ENCODE measurements around the gene LMOD1. TPM values are rescaled to one million over a fixed set of nuclear protein-coding genes. Genes with fewer than 3 reads are reported as not detected.
A peak's percentile ranks its signal among the peaks of the same experiment; 100 is the strongest.
"Not testable (repeated sequence)": the region's sequence is repeated elsewhere in the genome, so short reads cannot be mapped to it uniquely, and the experiment has no call there.

LMOD1 gene
- total RNA-seq, 2 experiments from 2014 or later = not detected

GRCh38 chr1:201883266-201883665 is 63.1 kb downstream of the LMOD1 start:
- DNase-seq (no peak), ATAC-seq (no peak)

GRCh38 chr1:201882665-201883132 is 63.6 kb downstream of the LMOD1 start:
- Mint-ChIP-seq H3K27ac (no peak overlapping the region), H3K4me1 (peaks cover 6% of the 10 kb centered on the region), H3K27me3 (peaks cover 21% of the 10 kb centered on the region), H3K36me3 (peaks cover 3% of the 10 kb centered on the region), H3K9me3 (ENCODE audit: low read depth) (no peaks in the 10 kb centered on the region), H3K4me3 (no peak overlapping the region)
- CTCF ChIA-PET = interaction anchor here (0.9 to 5.5 kb wide), 5 partner anchors 13 to 253 kb away, joined by 3 to 46 read pairs (median 5); partner anchors contain the start of gene TIMM17A
- DNase-seq (no peak), ATAC-seq (no peak)

More at GRCh38 chr1:201883266-201883665, 63.1 kb downstream of the LMOD1 start:
- no peak overlapping the region for H3K27ac Mint-ChIP-seq
- H3K4me3 Mint-ChIP-seq = no peak overlapping the region
- H3K9me3 Mint-ChIP-seq (ENCODE audit: low read depth) = no peaks in the 10 kb centered on the region
- CTCF ChIA-PET = interaction anchor here (0.9 to 5.5 kb wide), 6 partner anchors 10 to 252 kb away, joined by 3 to 46 read pairs (median 6); partner anchors contain the start of gene TIMM17A
- peaks cover 3% of the 10 kb centered on the region for H3K36me3 Mint-ChIP-seq
- H3K27me3 Mint-ChIP-seq = peaks cover 27% of the 10 kb centered on the region
- peaks cover 6% of the 10 kb centered on the region for H3K4me1 Mint-ChIP-seq

- no peak overlapping the region for H3K4me3 Mint-ChIP-seq
- no peaks in the 10 kb centered on the region for H3K9me3 Mint-ChIP-seq (ENCODE audit: low read depth)
- no peak overlapping the region for H3K27ac Mint-ChIP-seq
- H3K36me3 Mint-ChIP-seq = peaks cover 7% of the 10 kb centered on the region
- peaks cover 6% of the 10 kb centered on the region for H3K4me1 Mint-ChIP-seq
- H3K27me3 Mint-ChIP-seq = peaks cover 11% of the 10 kb centered on the region
- ATAC-seq = no peak
- CTCF ChIA-PET = interaction anchor here (0.6 to 2.2 kb wide), 2 partner anchors 13 to 446 kb away, joined by 3 to 20 read pairs; no protein-coding TSS in a partner anchor
- no peak for DNase-seq
These were observed 64.7 kb downstream of the LMOD1 start for GRCh38 chr1:201881617-201882016.

- CTCF ChIA-PET = interaction anchor here (0.6 to 2.2 kb wide), 4 partner anchors 14 to 446 kb away, joined by 3 to 20 read pairs (median 4); partner anchors contain the start of gene IPO9
- DNase-seq (peak; percentile 14), ATAC-seq (no peak)
- H3K27me3 Mint-ChIP-seq = peaks cover 9% of the 10 kb centered on the region
- no peak overlapping the region for H3K27ac Mint-ChIP-seq
- peaks cover 6% of the 10 kb centered on the region for H3K4me1 Mint-ChIP-seq
- H3K9me3 Mint-ChIP-seq (ENCODE audit: low read depth) = no peaks in the 10 kb centered on the region
- peaks cover 11% of the 10 kb centered on the region for H3K36me3 Mint-ChIP-seq
- no peak overlapping the region for H3K4me3 Mint-ChIP-seq
These were observed 65.3 kb downstream of the LMOD1 start for GRCh38 chr1:201880928-201881571.

GRCh38 chr1:201877877-201878401 is 68.4 kb downstream of the LMOD1 start:
- H3K36me3 Mint-ChIP-seq = peaks cover 25% of the 10 kb centered on the region
- H3K4me1 Mint-ChIP-seq = no peaks in the 10 kb centered on the region
- ATAC-seq (peak; percentile 80), DNase-seq (peak; percentile 44)
- CTCF ChIA-PET = interaction anchor here (0.7 to 2.3 kb wide), 14 partner anchors 9 to 223 kb away, joined by 3 to 22 read pairs (median 4); no protein-coding TSS in a partner anchor
- H3K27ac Mint-ChIP-seq = no peak overlapping the region
- no peaks in the 10 kb centered on the region for H3K27me3 Mint-ChIP-seq
- H3K4me3 Mint-ChIP-seq = no peak overlapping the region
- H3K9me3 Mint-ChIP-seq (ENCODE audit: low read depth) = no peaks in the 10 kb centered on the region

- Mint-ChIP-seq H3K4me1 (no peaks in the 10 kb centered on the region), H3K4me3 (no peak overlapping the region), H3K9me3 (ENCODE audit: low read depth) (no peaks in the 10 kb centered on the region), H3K36me3 (peaks cover 41% of the 10 kb centered on the region), H3K27ac (no peak overlapping the region), H3K27me3 (no peaks in the 10 kb centered on the region)
- CTCF ChIA-PET = interaction anchor here (0.8 to 1.9 kb wide), 2 partner anchors 16 to 97 kb away, joined by 4 to 18 read pairs; no protein-coding TSS in a partner anchor
- peak; percentile 33 for DNase-seq
- no peak for ATAC-seq
These were observed 70.1 kb downstream of the LMOD1 start for GRCh38 chr1:201876148-201876818.

GRCh38 chr1:201874672-201875071 is 71.7 kb downstream of the LMOD1 start:
- ATAC-seq = no peak
- Mint-ChIP-seq H3K4me3 (no peak overlapping the region), H3K27me3 (no peaks in the 10 kb centered on the region), H3K36me3 (peaks cover 53% of the 10 kb centered on the region), H3K4me1 (no peaks in the 10 kb centered on the region), H3K27ac (no peak overlapping the region), H3K9me3 (ENCODE audit: low read depth) (no peaks in the 10 kb centered on the region)
- CTCF ChIA-PET = interaction anchor here (0.5 to 1.8 kb wide), 3 partner anchors 12 to 246 kb away, joined by 3 to 7 read pairs (median 4); no protein-coding TSS in a partner anchor
- DNase-seq = no peak

- ATAC-seq (no peak), DNase-seq (no peak)
- H3K27ac Mint-ChIP-seq = no peak overlapping the region
- no peak overlapping the region for H3K4me3 Mint-ChIP-seq
- H3K4me1 Mint-ChIP-seq = peaks cover 3% of the 10 kb centered on the region
- no peaks in the 10 kb centered on the region for H3K27me3 Mint-ChIP-seq
- peaks cover 59% of the 10 kb centered on the region for H3K36me3 Mint-ChIP-seq
- CTCF ChIA-PET = no interaction called here
- no peaks in the 10 kb centered on the region for H3K9me3 Mint-ChIP-seq (ENCODE audit: low read depth)
These were observed 76.0 kb downstream of the LMOD1 start for GRCh38 chr1:201870397-201870796.

GRCh38 chr1:201861448-201861847 is 84.9 kb downstream of the LMOD1 start:
- no peak for ATAC-seq

GRCh38 chr1:201859424-201859823 is 86.9 kb downstream of the LMOD1 start:
- Mint-ChIP-seq H3K27me3 (no peaks in the 10 kb centered on the region), H3K9me3 (ENCODE audit: low read depth) (no peaks in the 10 kb centered on the region), H3K27ac (no peak overlapping the region), H3K4me3 (no peak overlapping the region), H3K36me3 (peaks cover 59% of the 10 kb centered on the region), H3K4me1 (no peaks in the 10 kb centered on the region)
- CTCF ChIA-PET = interaction anchor here (1.3 kb wide), 1 partner anchor 18 kb away, joined by 4 read pairs; no protein-coding TSS in a partner anchor
- DNase-seq (no peak), ATAC-seq (no peak)

More at GRCh38 chr1:201861448-201861847, 84.9 kb downstream of the LMOD1 start:
- no peaks in the 10 kb centered on the region for H3K9me3 Mint-ChIP-seq (ENCODE audit: low read depth)
- CTCF ChIA-PET = interaction anchor here (1.2 to 1.5 kb wide), 2 partner anchors 10 to 34 kb away, joined by 4 read pairs; no protein-coding TSS in a partner anchor
- no peak for DNase-seq
- peaks cover 3% of the 10 kb centered on the region for H3K4me1 Mint-ChIP-seq
- peaks cover 47% of the 10 kb centered on the region for H3K36me3 Mint-ChIP-seq
- no peak overlapping the region for H3K27ac Mint-ChIP-seq
- no peaks in the 10 kb centered on the region for H3K27me3 Mint-ChIP-seq
- H3K4me3 Mint-ChIP-seq = no peak overlapping the region

GRCh38 chr1:201856722-201857121 is 89.6 kb downstream of the LMOD1 start:
- not testable (repeated sequence) for H3K9me3 Mint-ChIP-seq (ENCODE audit: low read depth); H3K4me3 Mint-ChIP-seq; H3K4me1 Mint-ChIP-seq; ATAC-seq; H3K27me3 Mint-ChIP-seq; DNase-seq; H3K27ac Mint-ChIP-seq
- CTCF ChIA-PET = interaction anchor here (1.2 kb wide), 1 partner anchor 40 kb away, joined by 4 read pairs; no protein-coding TSS in a partner anchor
- peaks cover 65% of the 10 kb centered on the region for H3K36me3 Mint-ChIP-seq

- no peak for ATAC-seq
- peaks cover 4% of the 10 kb centered on the region for H3K4me1 Mint-ChIP-seq
- H3K4me3 Mint-ChIP-seq = no peak overlapping the region
- no peak for DNase-seq
- H3K9me3 Mint-ChIP-seq (ENCODE audit: low read depth) = no peaks in the 10 kb centered on the region
- peaks cover 54% of the 10 kb centered on the region for H3K36me3 Mint-ChIP-seq
- H3K27me3 Mint-ChIP-seq = no peaks in the 10 kb centered on the region
- CTCF ChIA-PET = interaction anchor here (1.6 kb wide), 1 partner anchor 10 kb away, joined by 4 read pairs; no protein-coding TSS in a partner anchor
- H3K27ac Mint-ChIP-seq = no peak overlapping the region
These were observed 94.4 kb downstream of the LMOD1 start for GRCh38 chr1:201851949-201852348.

- ATAC-seq = no peak
These were observed 96.3 kb downstream of the LMOD1 start for GRCh38 chr1:201850053-201850397.

More at GRCh38 chr1:201850053-201850397, 96.3 kb downstream of the LMOD1 start:
- Mint-ChIP-seq H3K4me1 (peaks cover 11% of the 10 kb centered on the region), H3K4me3 (no peak overlapping the region), H3K36me3 (peaks cover 39% of the 10 kb centered on the region), H3K27me3 (no peaks in the 10 kb centered on the region), H3K9me3 (ENCODE audit: low read depth) (no peaks in the 10 kb centered on the region), H3K27ac (no peak overlapping the region)
- CTCF ChIA-PET = interaction anchor here (1.3 to 2.6 kb wide), 3 partner anchors 13 to 150 kb away, joined by 3 to 9 read pairs (median 6); no protein-coding TSS in a partner anchor
- no peak for DNase-seq

All from activated CD8-positive, alpha-beta memory T cell treated with anti-CD3 and anti-CD28 coated beads, Interleukin-2, amount 10 ng/mL, durations not matched to agents 7 days and 5 days (primary cell).